ENCODE results near the gene CAMKMT. TPM values are rescaled to one million over a fixed set of nuclear protein-coding genes. Genes with fewer than 3 reads are reported as not detected.

The CAMKMT gene
- total and polyA plus RNA-seq, 9 of the 15 experiments (the other 6 are each of a cell fraction or from before 2014, with no cell fraction given) = 1.6 to 15.3 (median 7.4) TPM

GRCh38 chr2:44479127-44479887, 117.6 kb downstream of the CAMKMT start (continued):
- TF ChIP-seq HES1 (IDR thresholded peaks at IDR 0.05; ENCODE audit: low read depth) = no peak
- TF ChIP-seq DLX4 (CRISPR knock-in tag; IDR thresholded peaks at IDR 0.05) = no peak
- TF ChIP-seq YY1 (IDR thresholded peaks at IDR 0.05; ENCODE audit: borderline replicate concordance in 1 of 3, control insufficient read depth in 1 of 3, extremely low read depth in 1 of 3, insufficient read depth in 3 of 3, insufficient read length in 1 of 3, insufficient replicate concordance in 2 of 3, low read depth in 1 of 3, low read length in 2 of 3) = no peak
- TF ChIP-seq GTF2E2 (tag; IDR thresholded peaks at IDR 0.05) = no peak
- no peak for TF ChIP-seq FOXK2 (conservative IDR thresholded peaks at IDR 0.05 in 1 of 2, IDR thresholded peaks at IDR 0.05 in 1 of 2; ENCODE audit: low read depth in 2 of 2)
- TF ChIP-seq ZNF696 (CRISPR knock-in tag; conservative IDR thresholded peaks at IDR 0.05) = no peak
- no peak for TF ChIP-seq NUFIP1 (IDR thresholded peaks at IDR 0.05; ENCODE audit: partially characterized antibody)
- TF ChIP-seq STAT5B (CRISPR knock-in tag; IDR thresholded peaks at IDR 0.05) = no peak
- TF ChIP-seq ZBTB33 (CRISPR knock-in tag; IDR thresholded peaks at IDR 0.05) = no peak
- TF ChIP-seq SAP30 (IDR thresholded peaks at IDR 0.05; ENCODE audit: borderline replicate concordance, insufficient read depth, low read depth, low read length, poor library complexity, severe bottlenecking) = no peak
- no peak for TF ChIP-seq FOXO4 (CRISPR knock-in tag; IDR thresholded peaks at IDR 0.05)
- peak; percentile 66; the same call in 1 of the 2 replicates for TF ChIP-seq SOX6 (IDR thresholded peaks at IDR 0.05)
- TF ChIP-seq TEAD1 (CRISPR knock-in tag; IDR thresholded peaks at IDR 0.05) = 0 out of 4 replicates have a peak, but pooled peaks of 1 of the 2 experiments have one; percentile 18
- TF ChIP-seq PHF21A (IDR thresholded peaks at IDR 0.05; ENCODE audit: borderline replicate concordance, low read depth) = no peak
- no peak for TF ChIP-seq RBM14 (IDR thresholded peaks at IDR 0.05; ENCODE audit: borderline replicate concordance, insufficient read depth, low read depth, low read length)
- no peak for TF ChIP-seq KDM1A (IDR thresholded peaks at IDR 0.05)
- no peak for TF ChIP-seq THRA (IDR thresholded peaks at IDR 0.05)
- TF ChIP-seq ZNF24 (IDR thresholded peaks at IDR 0.05) = peak; percentile 46; the same call in 1 of the 2 replicates
- TF ChIP-seq ZNF232 (CRISPR knock-in tag; IDR thresholded peaks at IDR 0.05) = no peak
- peak; percentile 57 for TF ChIP-seq TEAD4 (IDR thresholded peaks at IDR 0.05; ENCODE audit: low read length)
- no peak for TF ChIP-seq TEAD4 (CRISPR knock-in tag; IDR thresholded peaks at IDR 0.05; ENCODE audit: borderline replicate concordance)
- TF ChIP-seq BCL6 (CRISPR knock-in tag; IDR thresholded peaks at IDR 0.05) = no peak
